HepG2 (cell line): Measurements from ENCODE around the gene AXIN2. TPM values are rescaled to one million over a fixed set of nuclear protein-coding genes. Genes with fewer than 3 reads are reported as not detected.

ENCODE experiments used
- BRD4 ChIP-seq: sonication (generic); formaldehyde crosslinking; IDR thresholded peaks from 2 replicates; pipeline ENCODE4 v1.4.0; 2020; ENCODE audit warnings: missing genetic modification reagents
- CCDC6 ChIP-seq: sonication (generic); formaldehyde crosslinking; IDR thresholded peaks from 2 replicates; pipeline ENCODE4 v1.8.1; 2022; ENCODE audit warnings: mild to moderate bottlenecking, missing genetic modification reagents, moderate library complexity
- GATA4 ChIP-seq: sonication (generic); IDR thresholded peaks from 2 replicates; pipeline ENCODE4 v1.6.1; 2016; ENCODE audit warnings: antibody characterized with exemption, low read depth, borderline replicate concordance
- HMG20B ChIP-seq: conservative IDR thresholded peaks from 2 replicates; pipeline ENCODE4 v1.6.1; 2016; ENCODE audit warnings: missing genetic modification reagents, missing compliant biosample characterization
- KDM6A ChIP-seq: IDR thresholded peaks from 2 replicates; pipeline ENCODE4 v1.6.1; 2016; ENCODE audit warnings: low read depth
- MAFK ChIP-seq, 2 experiments: IDR thresholded peaks in 1 of 2; conservative IDR thresholded peaks in 1 of 2; 2 replicates each; pipeline ENCODE4 v1.6.1; 2011; ENCODE audit warnings: improper control_type of control experiment in 2 of 2, low read length in 2 of 2
- PTBP1 ChIP-seq: fragments of 200-400 bp; formaldehyde crosslinking; IDR thresholded peaks from 2 replicates; pipeline ENCODE4 v1.6.1; 2018; ENCODE audit warnings: low read length, low read depth; ENCODE audit not compliant: poor library complexity, severe bottlenecking
- SOX6 ChIP-seq, 2 experiments: fragments of 450-650 bp in 1 of 2; sonication (generic) in 1 of 2; formaldehyde crosslinking in 1 of 2; IDR thresholded peaks; 2 replicates each; pipeline versions ENCODE4 v1.4.0 to v1.6.1; 2017 to 2020; ENCODE audit warnings: antibody characterized with exemption in 1 of 2, mild to moderate bottlenecking in 1 of 2, missing genetic modification reagents in 1 of 2
- STAG1 ChIP-seq: sonication (generic); formaldehyde crosslinking; IDR thresholded peaks from 2 replicates; pipeline ENCODE4 v1.4.0; 2020; ENCODE audit warnings: missing genetic modification reagents
- TBL1XR1 ChIP-seq: fragments of 150-350 bp; IDR thresholded peaks from 2 replicates; pipeline ENCODE4 v1.6.1; 2014; ENCODE audit warnings: borderline replicate concordance, low read length; ENCODE audit not compliant: partially characterized antibody
- ZFYVE20 ChIP-seq: sonication (generic); formaldehyde crosslinking; IDR thresholded peaks from 2 replicates; pipeline ENCODE4 v1.8.0; 2023; ENCODE audit warnings: low read depth, mild to moderate bottlenecking, moderate library complexity, missing genetic modification reagents, borderline replicate concordance
- ZNF543 ChIP-seq: sonication (generic); formaldehyde crosslinking; IDR thresholded peaks from 2 replicates; pipeline ENCODE4 v1.4.0; 2020; ENCODE audit warnings: mild to moderate bottlenecking, missing genetic modification reagents
- ZNF619 ChIP-seq: sonication (generic); formaldehyde crosslinking; IDR thresholded peaks from 2 replicates; pipeline ENCODE4 v1.4.0; 2020; ENCODE audit warnings: mild to moderate bottlenecking, missing genetic modification reagents
- polyA plus RNA-seq, 8 experiments: library from polyadenylated mRNA; depleted of rRNA in 3 of 8; stranded (reverse) in 7 of 8; unstranded in 1 of 8; fragments of >200 nt; fragmentation: Illumina TruSeq in 4 of 8; extraction: Trizol in 4 of 8; gene quantifications; 2 replicates each; pipeline versions ENCODE4 v1.2.1 to v1.2.3, GENCODE V29; 2011 to 2016; ENCODE audit warnings: low read depth in 4 of 8, missing spikeins in 1 of 8, mixed read lengths in 1 of 8; ENCODE audit not compliant: insufficient read depth in 1 of 8
- total RNA-seq, 5 experiments: library from RNA; depleted of rRNA; stranded (reverse); fragments of >200 nt; fragmentation: Illumina TruSeq; extraction: Trizol; gene quantifications; 2 replicates each; pipeline ENCODE4 v1.2.3, GENCODE V29; 2016; ENCODE audit warnings: low read depth in 1 of 5
- TF ChIP-seq, protein P1 (sequence below), 2 experiments: fragments of 450-650 bp in 1 of 2; sonication (generic) in 1 of 2; formaldehyde crosslinking; IDR thresholded peaks; 2 replicates each; pipeline versions ENCODE4 v1.5.0 to v1.8.0; 2020 to 2022; ENCODE audit warnings: mild to moderate bottlenecking in 1 of 2, missing genetic modification reagents in 1 of 2
- TF ChIP-seq, protein P2 (sequence below): IDR thresholded peaks from 2 replicates; pipeline ENCODE4 v1.6.1; 2016; ENCODE audit warnings: missing biosample characterization, missing genetic modification reagents, low read depth
- TF ChIP-seq, protein P3 (sequence below): fragments of 450-650 bp; IDR thresholded peaks from 2 replicates; pipeline ENCODE4 v1.6.1; 2017
- TF ChIP-seq, protein P4 (sequence below): sonication (generic); formaldehyde crosslinking; IDR thresholded peaks from 2 replicates; pipeline ENCODE4 v1.5.0; 2020; ENCODE audit warnings: mild to moderate bottlenecking, missing genetic modification reagents, moderate library complexity
- TF ChIP-seq, protein P5 (sequence below): IDR thresholded peaks from 2 replicates; pipeline ENCODE4 v1.6.1; 2018; ENCODE audit warnings: missing genetic modification reagents, mild to moderate bottlenecking, missing compliant biosample characterization
- TF ChIP-seq, protein P6 (sequence below): sonication (generic); formaldehyde crosslinking; IDR thresholded peaks from 2 replicates; pipeline ENCODE4 v1.8.1; 2023; ENCODE audit warnings: mild to moderate bottlenecking, inconsistent platforms, moderate library complexity, missing genetic modification reagents, borderline replicate concordance

AXIN2 gene
- total and polyA plus RNA-seq, 2 of the 13 experiments (the other 11 are each of a cell fraction or from before 2014, with no cell fraction given), result 58.6 to 63.4 TPM

DNA sequence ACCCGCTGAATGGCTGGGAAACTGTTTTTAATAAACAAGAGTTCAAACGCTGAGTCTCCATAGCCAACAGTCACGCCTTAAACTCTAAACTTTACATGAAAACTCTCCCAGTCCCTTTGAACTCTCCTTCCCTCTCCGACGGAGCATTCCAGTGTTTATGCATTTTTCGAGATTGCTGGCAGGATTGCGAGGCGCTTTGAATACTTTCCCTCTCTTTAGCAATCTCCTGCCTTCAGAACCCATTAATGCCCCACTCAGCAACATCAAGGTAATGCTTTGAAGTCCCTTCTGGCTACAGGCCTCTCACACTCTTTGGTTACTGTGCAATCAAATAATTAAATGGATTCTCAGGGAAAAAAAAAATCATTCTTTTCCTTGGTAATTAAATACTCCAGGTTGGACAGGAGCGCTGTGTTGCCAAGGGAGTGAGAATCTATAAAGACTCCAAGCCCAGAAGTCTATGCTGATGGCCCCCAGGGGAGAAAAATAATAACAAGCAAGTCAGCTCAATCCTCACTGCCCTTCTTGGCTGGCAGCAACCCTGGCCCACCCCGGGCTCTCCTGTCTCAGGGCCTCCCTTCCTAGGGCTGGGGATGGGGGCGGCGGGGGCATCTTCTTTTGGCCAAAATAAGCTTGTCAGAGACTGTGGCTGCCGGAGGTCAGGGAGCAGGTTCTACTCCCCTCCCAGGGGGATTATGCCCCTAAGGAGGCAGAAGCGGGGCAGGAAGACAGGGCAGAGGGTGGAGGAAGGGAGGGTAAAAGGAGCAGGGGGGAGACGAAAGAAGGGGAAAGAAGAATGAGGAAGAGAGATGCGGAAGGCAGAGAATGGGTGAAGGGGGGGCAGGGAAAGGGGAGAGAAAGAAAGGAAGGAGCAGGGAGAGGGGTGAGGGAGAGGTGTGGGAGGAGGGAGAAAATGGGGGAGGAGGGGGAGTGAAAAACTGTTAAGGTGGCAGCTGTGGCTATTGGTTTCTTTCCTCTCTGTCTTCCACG is 45.2 kb downstream of the AXIN2 start (continued):
- TF ChIP-seq, protein P1, sequence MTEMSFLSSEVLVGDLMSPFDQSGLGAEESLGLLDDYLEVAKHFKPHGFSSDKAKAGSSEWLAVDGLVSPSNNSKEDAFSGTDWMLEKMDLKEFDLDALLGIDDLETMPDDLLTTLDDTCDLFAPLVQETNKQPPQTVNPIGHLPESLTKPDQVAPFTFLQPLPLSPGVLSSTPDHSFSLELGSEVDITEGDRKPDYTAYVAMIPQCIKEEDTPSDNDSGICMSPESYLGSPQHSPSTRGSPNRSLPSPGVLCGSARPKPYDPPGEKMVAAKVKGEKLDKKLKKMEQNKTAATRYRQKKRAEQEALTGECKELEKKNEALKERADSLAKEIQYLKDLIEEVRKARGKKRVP (CRISPR knock-in tag; IDR thresholded peaks at IDR 0.05), result no peak
- no peak for TF ChIP-seq CCDC6 (CRISPR knock-in tag)
- TF ChIP-seq, protein P2, sequence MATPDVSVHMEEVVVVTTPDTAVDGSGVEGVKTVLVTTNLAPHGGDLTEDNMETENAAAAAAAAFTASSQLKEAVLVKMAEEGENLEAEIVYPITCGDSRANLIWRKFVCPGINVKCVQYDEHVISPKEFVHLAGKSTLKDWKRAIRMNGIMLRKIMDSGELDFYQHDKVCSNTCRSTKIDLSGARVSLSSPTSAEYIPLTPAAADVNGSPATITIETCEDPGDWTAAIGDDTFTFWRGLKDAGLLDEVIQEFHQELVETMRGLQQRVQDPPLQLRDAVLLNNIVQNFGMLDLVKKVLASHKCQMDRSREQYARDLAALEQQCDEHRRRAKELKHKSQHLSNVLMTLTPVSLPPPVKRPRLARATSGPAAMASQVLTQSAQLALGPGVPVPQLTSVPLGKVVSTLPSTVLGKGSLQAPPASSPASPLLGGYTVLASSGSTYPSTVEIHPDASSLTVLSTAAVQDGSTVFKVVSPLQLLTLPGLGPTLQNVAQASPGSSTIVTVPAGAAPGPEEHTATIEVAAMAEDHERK (CRISPR knock-in tag), result no peak
- TF ChIP-seq ZNF619, result no peak
- peak; percentile 47 for TF ChIP-seq TBL1XR1
- TF ChIP-seq STAG1 (CRISPR knock-in tag), result no peak
- peak; percentile 65 to 78 for TF ChIP-seq MAFK (conservative IDR thresholded peaks at IDR 0.05 in 1 of 2, IDR thresholded peaks at IDR 0.05 in 1 of 2; ENCODE audit: low read length in 2 of 2)
- no peak for TF ChIP-seq PTBP1
- TF ChIP-seq ZFYVE20, result no peak
- peak; percentile 58; the same call in 1 of the 2 replicates for TF ChIP-seq KDM6A (CRISPR knock-in tag)
- no peak for TF ChIP-seq ZNF543 (CRISPR knock-in tag)
- TF ChIP-seq, protein P3, sequence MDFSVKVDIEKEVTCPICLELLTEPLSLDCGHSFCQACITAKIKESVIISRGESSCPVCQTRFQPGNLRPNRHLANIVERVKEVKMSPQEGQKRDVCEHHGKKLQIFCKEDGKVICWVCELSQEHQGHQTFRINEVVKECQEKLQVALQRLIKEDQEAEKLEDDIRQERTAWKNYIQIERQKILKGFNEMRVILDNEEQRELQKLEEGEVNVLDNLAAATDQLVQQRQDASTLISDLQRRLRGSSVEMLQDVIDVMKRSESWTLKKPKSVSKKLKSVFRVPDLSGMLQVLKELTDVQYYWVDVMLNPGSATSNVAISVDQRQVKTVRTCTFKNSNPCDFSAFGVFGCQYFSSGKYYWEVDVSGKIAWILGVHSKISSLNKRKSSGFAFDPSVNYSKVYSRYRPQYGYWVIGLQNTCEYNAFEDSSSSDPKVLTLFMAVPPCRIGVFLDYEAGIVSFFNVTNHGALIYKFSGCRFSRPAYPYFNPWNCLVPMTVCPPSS, result no peak
- TF ChIP-seq, protein P4, sequence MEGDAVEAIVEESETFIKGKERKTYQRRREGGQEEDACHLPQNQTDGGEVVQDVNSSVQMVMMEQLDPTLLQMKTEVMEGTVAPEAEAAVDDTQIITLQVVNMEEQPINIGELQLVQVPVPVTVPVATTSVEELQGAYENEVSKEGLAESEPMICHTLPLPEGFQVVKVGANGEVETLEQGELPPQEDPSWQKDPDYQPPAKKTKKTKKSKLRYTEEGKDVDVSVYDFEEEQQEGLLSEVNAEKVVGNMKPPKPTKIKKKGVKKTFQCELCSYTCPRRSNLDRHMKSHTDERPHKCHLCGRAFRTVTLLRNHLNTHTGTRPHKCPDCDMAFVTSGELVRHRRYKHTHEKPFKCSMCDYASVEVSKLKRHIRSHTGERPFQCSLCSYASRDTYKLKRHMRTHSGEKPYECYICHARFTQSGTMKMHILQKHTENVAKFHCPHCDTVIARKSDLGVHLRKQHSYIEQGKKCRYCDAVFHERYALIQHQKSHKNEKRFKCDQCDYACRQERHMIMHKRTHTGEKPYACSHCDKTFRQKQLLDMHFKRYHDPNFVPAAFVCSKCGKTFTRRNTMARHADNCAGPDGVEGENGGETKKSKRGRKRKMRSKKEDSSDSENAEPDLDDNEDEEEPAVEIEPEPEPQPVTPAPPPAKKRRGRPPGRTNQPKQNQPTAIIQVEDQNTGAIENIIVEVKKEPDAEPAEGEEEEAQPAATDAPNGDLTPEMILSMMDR, result no peak
- no peak for TF ChIP-seq SOX6 (IDR thresholded peaks at IDR 0.05)
- peak; percentile 43 for TF ChIP-seq SOX6 (CRISPR knock-in tag; IDR thresholded peaks at IDR 0.05)
- TF ChIP-seq, protein P5, sequence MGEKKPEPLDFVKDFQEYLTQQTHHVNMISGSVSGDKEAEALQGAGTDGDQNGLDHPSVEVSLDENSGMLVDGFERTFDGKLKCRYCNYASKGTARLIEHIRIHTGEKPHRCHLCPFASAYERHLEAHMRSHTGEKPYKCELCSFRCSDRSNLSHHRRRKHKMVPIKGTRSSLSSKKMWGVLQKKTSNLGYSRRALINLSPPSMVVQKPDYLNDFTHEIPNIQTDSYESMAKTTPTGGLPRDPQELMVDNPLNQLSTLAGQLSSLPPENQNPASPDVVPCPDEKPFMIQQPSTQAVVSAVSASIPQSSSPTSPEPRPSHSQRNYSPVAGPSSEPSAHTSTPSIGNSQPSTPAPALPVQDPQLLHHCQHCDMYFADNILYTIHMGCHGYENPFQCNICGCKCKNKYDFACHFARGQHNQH (CRISPR knock-in tag), result peak; percentile 57; the same call in 1 of the 2 replicates
- TF ChIP-seq BRD4 (CRISPR knock-in tag), result no peak
- TF ChIP-seq, protein P6, sequence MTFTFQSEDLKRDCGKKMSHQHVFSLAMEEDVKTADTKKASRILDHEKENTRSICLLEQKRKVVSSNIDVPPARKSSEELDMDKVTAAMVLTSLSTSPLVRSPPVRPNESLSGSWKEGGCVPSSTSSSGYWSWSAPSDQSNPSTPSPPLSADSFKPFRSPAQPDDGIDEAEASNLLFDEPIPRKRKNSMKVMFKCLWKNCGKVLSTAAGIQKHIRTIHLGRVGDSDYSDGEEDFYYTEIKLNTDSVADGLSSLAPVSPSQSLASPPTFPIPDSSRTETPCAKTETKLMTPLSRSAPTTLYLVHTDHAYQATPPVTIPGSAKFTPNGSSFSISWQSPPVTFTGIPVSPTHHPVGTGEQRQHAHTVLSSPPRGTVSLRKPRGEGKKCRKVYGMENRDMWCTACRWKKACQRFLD (CRISPR knock-in tag), result no peak
- peak; percentile 77; the same call in 1 of the 2 replicates for TF ChIP-seq GATA4
- TF ChIP-seq HMG20B (CRISPR knock-in tag), result peak; percentile 65; the same call in 1 of the 2 replicates
